ENCODE results near the gene TRIM15.

DNA sequence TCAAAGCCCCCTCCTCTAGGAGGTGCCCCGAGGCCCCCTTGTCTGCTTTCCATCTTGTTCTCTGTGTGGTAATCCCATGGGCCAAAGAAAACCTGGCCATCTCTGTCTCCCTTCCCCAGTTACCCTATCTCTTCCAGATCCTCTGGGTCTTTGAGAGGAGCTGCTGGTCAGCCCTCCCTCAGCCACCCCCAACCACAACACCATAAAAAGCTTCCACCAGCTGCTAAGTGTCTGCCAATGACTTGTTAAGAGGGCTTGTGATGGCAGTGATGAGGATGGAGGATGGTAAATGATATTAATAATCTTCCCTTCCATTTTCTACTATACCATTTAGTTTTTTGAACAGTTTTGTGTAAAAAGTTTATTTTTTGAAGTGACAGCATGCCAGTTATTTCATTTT, 32.6 kb downstream of the TRIM15 start:
- TF ChIP-seq POLR2AphosphoS5 (IDR thresholded peaks at IDR 0.05; ENCODE audit: borderline replicate concordance, low read depth, low read length) (no peak), EZH2 (IDR thresholded peaks at IDR 0.05) (no peak)
